Measurements from ENCODE around the gene ASPSCR1. TPM values are rescaled to one million over a fixed set of nuclear protein-coding genes. Genes with fewer than 3 reads are reported as not detected.

Gene ASPSCR1
- total RNA-seq, 2 donors from 2014 or later: 20.6 to 41.3 TPM

DNA sequence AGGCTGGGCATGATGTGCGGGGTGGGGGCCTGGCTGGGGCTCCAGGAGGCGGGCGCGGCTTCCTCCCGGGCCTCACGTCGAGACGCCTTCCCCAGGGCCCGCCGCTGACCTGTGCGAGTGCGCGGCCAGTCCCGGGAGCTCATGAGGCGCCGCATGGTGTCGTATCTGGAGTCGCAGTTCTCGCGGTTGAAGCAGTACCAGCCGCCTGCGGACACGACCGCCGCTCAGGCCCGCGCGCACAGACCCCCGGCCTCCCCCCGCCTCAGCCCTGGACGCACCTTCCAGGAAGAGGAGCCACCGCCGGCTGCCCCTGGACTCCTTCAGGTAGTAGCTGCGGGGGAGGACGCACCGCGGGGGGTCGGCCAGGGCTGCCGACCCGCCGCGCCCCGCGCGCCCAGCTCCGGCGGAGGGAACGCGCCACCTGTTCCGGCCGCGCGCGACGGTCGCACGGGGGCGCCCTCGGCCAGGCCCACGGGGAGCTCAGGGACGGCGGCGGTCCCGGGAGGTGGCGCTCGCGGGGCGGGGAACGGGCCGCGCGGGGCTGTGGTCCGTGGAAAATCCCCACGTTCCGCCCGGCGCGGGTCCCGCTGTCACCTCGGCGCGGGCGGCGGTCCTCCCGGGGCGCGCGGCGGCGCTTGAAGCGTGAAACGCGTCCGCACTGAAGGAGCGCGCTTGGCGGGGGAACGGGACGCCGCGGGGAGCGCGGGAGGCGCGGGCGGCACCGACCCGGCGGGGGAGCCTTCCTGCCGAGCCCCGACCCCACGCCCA is 17.9 kb upstream of the ASPSCR1 start:
- no peaks in the 10 kb centered on the region for H3K36me3 ChIP-seq
- no peak overlapping the region for H3K27ac ChIP-seq
- peak; percentile 53 for ATAC-seq (ENCODE audit: insufficient number of reproducible peaks, low FRiP score, low read depth)
- no peak for DNase-seq (ENCODE audit: low spot score)
- peak overlapping the region; percentile 69 for H3K4me3 ChIP-seq
- H3K27me3 ChIP-seq (replicated peaks; ENCODE audit: insufficient read depth): peaks cover 17% of the 10 kb centered on the region
- H3K4me1 ChIP-seq (ENCODE audit: control insufficient read depth in 1 of 2, low read depth in 2 of 2): peaks cover 5 to 20% of the 10 kb centered on the region in 2 donors
- no peaks in the 10 kb centered on the region for H3K9me3 ChIP-seq
- TF ChIP-seq CTCF (IDR thresholded peaks at IDR 0.05): peak; percentile 55

DNA sequence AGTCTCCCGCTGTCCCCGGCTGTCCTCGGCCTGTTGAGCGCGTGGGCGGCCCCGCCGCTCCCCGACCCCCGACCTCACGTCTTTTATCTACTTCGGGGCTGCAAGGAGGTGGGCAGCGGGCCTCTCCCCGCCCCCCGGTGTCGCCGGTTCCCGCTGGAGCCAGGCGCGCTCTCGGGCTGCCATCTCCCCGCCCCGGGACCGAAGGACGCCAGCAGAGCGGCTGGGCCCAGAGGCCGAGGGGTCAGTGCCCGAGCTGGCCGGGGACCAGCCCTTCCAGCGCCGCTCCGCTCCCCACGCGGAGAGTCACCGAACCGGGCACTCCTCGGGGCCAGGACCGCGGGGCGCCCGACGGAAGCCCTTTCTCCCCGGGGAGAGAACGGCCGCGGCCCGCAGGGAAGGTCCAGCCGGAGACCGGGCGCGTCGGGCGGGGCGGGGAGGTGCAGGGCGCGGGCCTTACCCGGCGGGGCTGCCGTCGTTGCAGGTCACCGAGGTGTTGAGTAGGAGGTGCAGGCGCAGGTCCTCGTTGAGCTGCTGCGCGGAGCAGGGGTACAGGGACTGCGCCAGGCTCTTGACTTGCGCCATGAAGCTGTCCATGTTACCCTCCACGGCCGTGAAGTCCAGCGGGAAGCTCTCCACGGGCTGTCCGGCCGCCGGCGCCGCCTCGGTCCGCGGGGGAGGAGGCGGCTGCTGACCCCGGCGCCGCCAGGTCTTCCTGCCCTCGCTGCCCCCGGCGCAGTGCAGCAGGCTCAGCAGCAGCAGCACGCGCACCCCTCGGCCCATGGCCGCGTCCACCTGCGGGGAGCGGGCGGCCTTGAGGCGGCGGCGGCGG is 17.1 kb upstream of the ASPSCR1 start:
- DNase-seq (ENCODE audit: low spot score) (no peak), ATAC-seq (ENCODE audit: insufficient number of reproducible peaks, low FRiP score, low read depth) (no peak)
- Histone ChIP-seq H3K27me3 (replicated peaks; ENCODE audit: insufficient read depth) (peaks cover 17% of the 10 kb centered on the region), H3K4me3 (peak overlapping the region; percentile 69), H3K36me3 (no peaks in the 10 kb centered on the region), H3K9me3 (no peaks in the 10 kb centered on the region), H3K27ac (no peak overlapping the region), H3K4me1 (ENCODE audit: control insufficient read depth in 1 of 2, low read depth in 2 of 2) (peaks cover 5 to 20% of the 10 kb centered on the region in 2 donors)
- TF ChIP-seq CTCF (IDR thresholded peaks at IDR 0.05): no peak

GRCh38 chr17:81961087-81961511 is 16.3 kb upstream of the ASPSCR1 start, which contains the start of gene NOTUM:
TSS of gene NOTUM (minus strand) at chr17:81961187. CDS start at chr17:81960909, 278 bp downstream.
- H3K9me3 ChIP-seq: no peaks in the 10 kb centered on the region
- H3K27me3 ChIP-seq (replicated peaks; ENCODE audit: insufficient read depth): peaks cover 17% of the 10 kb centered on the region
- H3K4me3 ChIP-seq: peak within 1 kb of the TSS; percentile 69
- ATAC-seq (ENCODE audit: insufficient number of reproducible peaks, low FRiP score, low read depth) (no peak), DNase-seq (ENCODE audit: low spot score) (no peak)
- H3K27ac ChIP-seq: no peak within 1 kb of the TSS
- H3K36me3 ChIP-seq: no peaks in the 10 kb centered on the region
- H3K4me1 ChIP-seq (ENCODE audit: control insufficient read depth in 1 of 2, low read depth in 2 of 2): peaks cover 5 to 20% of the 10 kb centered on the region in 2 donors
- no peak for TF ChIP-seq CTCF (IDR thresholded peaks at IDR 0.05)

DNA sequence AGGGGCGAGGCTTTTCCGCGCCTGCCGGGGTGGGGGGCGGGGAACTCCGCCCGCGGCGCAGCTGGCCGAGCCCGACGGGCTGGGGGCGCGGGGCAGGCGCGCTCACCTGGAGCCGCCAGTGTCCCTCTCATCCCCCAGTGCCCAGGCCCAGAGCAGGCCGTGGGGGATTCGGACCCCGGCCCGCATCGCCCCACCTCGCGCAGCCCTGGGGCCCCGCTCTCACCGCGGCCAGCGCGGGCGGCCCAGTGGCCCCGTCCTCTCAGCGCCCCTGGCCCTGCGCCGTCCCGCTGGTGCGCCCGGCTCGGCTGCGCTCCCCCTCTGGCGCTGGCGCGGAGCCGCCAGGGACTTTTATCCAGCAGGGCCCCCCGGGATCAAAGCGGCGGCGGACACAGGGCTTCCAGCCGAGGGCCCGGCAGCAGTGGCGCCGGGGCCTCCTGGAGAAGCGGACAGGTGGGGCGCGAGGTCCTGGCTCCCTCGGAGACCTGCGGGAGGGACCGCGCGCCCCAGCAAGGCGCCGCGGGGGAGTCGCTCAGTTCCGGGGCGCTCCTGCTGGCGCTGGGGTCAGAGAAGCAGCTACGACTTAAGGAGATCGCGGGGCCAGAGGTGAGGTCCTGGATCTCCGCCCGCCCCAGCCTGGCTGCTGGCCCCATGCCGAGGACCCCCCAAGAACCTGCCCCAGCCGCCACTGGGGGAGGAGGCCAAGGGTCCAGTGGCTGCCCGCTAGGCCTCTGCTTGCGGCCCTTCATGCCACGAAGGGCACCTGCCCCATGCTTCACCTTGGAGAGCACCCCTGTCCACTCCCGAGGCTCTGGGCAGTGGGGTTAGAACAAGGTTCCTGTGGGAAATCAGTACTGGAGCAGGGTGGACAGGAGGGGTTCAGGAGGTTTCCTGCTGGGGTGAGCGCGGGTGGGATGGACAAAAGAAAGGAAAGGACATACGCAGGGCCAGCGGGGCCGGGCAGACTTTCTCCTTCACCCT is 15.6 kb upstream of the ASPSCR1 start:
- H3K4me3 ChIP-seq: no peak overlapping the region
- no peak for DNase-seq (ENCODE audit: low spot score)
- no peak overlapping the region for H3K27ac ChIP-seq
- TF ChIP-seq CTCF (IDR thresholded peaks at IDR 0.05): no peak
- H3K27me3 ChIP-seq (replicated peaks; ENCODE audit: insufficient read depth): peaks cover 17% of the 10 kb centered on the region
- no peak for ATAC-seq (ENCODE audit: insufficient number of reproducible peaks, low FRiP score, low read depth)
- H3K4me1 ChIP-seq (ENCODE audit: control insufficient read depth in 1 of 2, low read depth in 2 of 2): peaks cover 5 to 20% of the 10 kb centered on the region in 2 donors
- no peaks in the 10 kb centered on the region for H3K36me3 ChIP-seq
- H3K9me3 ChIP-seq: no peaks in the 10 kb centered on the region

Data from thoracic aorta (tissue), 2 donors.